Muscle layer of duodenum (tissue), 2 donors: ENCODE measurements around the gene CTSA.
"Not testable (repeated sequence)": the region's sequence is repeated elsewhere in the genome, so short reads cannot be mapped to it uniquely, and the experiment has no call there.

ENCODE experiments used
- H3K27ac ChIP-seq: one replicate; pipeline ENCODE4 v1.7.0; 2013; ENCODE audit warnings: mild to moderate bottlenecking, low read length
- H3K27me3 ChIP-seq: one replicate; pipeline ENCODE4 v1.7.0; 2013; ENCODE audit warnings: low read depth, mild to moderate bottlenecking, control low read depth, low read length
- H3K36me3 ChIP-seq, 2 donors: one replicate each; pipeline ENCODE4 v1.7.0; 2013; ENCODE audit warnings: low read length in 2 of 2, control low read depth in 1 of 2, mild to moderate bottlenecking in 1 of 2; ENCODE audit not compliant: insufficient read depth in 2 of 2, control insufficient read depth in 1 of 2
- H3K4me1 ChIP-seq, 2 donors: one replicate each; pipeline ENCODE4 v1.7.0; 2013; ENCODE audit warnings: low read length in 2 of 2, mild to moderate bottlenecking in 2 of 2, control low read depth in 1 of 2, moderate library complexity in 1 of 2; ENCODE audit not compliant: insufficient read depth in 2 of 2, control insufficient read depth in 1 of 2
- H3K4me3 ChIP-seq, 2 donors: one replicate each; pipeline ENCODE4 v1.7.0; 2013; ENCODE audit warnings: low read length in 2 of 2, low read depth in 1 of 2, mild to moderate bottlenecking in 1 of 2
- H3K9me3 ChIP-seq, 2 donors: one replicate each; pipeline ENCODE4 v1.7.0; 2013; ENCODE audit warnings: low read length in 2 of 2, control low read depth in 1 of 2, mild to moderate bottlenecking in 1 of 2; ENCODE audit not compliant: control insufficient read depth in 1 of 2
- donor health status: healthy.

The CTSA gene

DNA sequence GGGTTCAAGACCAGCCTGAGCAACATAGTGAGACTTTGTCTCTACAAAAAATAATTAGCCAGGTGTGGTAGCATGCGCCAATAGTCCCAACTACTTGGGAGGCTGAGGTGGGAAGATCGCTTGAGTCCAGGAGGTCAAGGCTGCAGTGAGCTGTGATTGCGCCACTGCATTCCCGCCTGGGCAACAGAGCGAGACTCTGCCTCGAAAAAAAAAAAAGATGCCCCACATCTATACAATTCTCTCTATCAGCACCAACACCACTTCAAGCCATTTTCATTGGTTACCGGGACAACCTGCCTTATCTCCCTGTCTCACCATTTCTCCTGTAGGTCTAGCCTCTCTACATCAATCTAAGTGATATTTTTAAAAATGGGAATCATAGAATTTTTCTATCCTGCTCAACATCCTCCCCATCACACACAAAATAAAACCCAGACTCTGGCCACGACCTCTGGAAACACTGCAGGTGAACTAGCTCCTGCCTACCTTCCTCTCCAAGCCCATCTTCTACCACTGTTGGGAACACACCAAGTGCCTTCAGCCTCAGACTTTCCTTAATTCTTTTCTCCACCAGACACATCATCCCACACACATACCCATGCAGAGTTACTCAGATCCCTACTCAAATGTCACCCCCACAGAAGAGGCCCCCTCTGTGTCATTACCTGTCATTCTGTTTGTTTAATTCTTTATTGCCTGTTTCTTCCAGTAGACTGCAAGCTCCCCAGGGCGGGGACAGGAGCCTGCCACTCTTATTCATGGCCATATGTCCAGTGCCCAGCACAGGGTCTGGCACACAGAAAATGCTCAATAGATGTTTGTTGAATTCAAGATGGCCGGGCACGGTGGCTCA is 30.4 kb downstream of the CTSA start:
- Histone ChIP-seq H3K4me1 (peaks cover 5 to 23% of the 10 kb centered on the region in 2 donors), H3K27ac (no peak overlapping the region), H3K4me3 (no peak overlapping the region), H3K36me3 (no peaks in the 10 kb centered on the region), H3K9me3 (no peaks in the 10 kb centered on the region), H3K27me3 (no peaks in the 10 kb centered on the region)

GRCh38 chr20:45924391-45925261 is 33.5 kb downstream of the CTSA start:
- Histone ChIP-seq H3K4me1 (peaks cover 2 to 11% of the 10 kb centered on the region in 2 donors), H3K4me3 (no peak overlapping the region), H3K27ac (peak overlapping the region; percentile 19), H3K9me3 (no peaks in the 10 kb centered on the region), H3K27me3 (no peaks in the 10 kb centered on the region), H3K36me3 (no peaks in the 10 kb centered on the region)

DNA sequence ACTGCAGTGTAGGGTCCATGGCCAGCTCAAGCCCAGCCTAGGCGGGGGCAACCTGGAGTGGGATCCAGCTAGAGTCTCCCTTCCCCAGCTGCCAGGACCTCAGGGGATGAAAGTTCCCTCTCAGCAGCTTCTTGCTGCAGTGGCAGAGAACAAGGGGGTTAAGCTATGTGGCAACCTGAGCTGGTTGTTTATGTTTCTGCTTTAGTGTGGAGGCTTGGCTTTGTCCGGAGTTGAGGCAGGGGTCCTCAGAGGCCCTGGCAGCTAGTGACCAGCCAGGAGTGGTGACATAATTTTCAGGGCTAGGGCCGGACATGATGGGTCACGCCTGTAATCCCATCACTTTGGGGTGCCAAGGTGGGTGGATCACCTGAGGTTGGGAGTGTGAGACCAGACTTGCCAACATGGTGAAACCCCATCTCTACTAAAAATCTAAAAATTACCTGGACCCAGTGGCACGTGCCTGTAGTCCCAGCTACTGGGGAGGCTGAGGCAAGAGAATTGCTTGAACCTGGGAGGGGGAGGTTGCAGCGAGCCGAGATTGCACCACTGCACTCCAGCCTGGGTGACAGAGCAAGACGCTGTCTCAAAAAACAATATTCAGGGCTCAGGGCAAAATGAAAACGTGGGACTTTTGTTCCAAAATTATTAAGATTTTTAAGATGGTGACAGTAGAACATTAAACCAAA is 34.8 kb downstream of the CTSA start:
- no peak overlapping the region for H3K27ac ChIP-seq

DNA sequence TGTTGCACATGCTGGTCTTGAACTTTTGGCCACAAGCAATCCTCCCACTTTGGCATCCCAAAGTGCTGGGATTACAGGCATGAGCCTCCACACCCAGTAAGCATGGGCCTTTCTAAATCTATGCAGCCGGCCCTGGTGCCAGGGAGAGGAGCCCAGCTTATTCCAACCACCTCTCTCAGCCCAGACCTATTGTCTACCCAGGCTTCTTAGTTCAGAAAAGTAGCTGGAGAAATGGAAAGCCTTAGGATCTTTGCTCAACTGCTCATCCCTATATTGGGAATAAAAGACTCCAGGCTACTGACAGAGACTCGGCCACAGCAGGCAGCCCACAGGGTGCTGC is 35.6 kb downstream of the CTSA start:
- Histone ChIP-seq H3K4me1 (peaks cover 0 to 4% of the 10 kb centered on the region in 2 donors), H3K9me3 (no peaks in the 10 kb centered on the region), H3K27me3 (no peaks in the 10 kb centered on the region), H3K4me3 (no peak overlapping the region), H3K27ac (no peak overlapping the region), H3K36me3 (no peaks in the 10 kb centered on the region)

More for the DNA sequence above, 34.8 kb downstream of the CTSA start:
- peaks cover 0 to 4% of the 10 kb centered on the region in 2 donors for H3K4me1 ChIP-seq
- no peaks in the 10 kb centered on the region for H3K36me3 ChIP-seq
- H3K27me3 ChIP-seq = no peaks in the 10 kb centered on the region
- no peaks in the 10 kb centered on the region for H3K9me3 ChIP-seq
- H3K4me3 ChIP-seq = no peak overlapping the region

DNA sequence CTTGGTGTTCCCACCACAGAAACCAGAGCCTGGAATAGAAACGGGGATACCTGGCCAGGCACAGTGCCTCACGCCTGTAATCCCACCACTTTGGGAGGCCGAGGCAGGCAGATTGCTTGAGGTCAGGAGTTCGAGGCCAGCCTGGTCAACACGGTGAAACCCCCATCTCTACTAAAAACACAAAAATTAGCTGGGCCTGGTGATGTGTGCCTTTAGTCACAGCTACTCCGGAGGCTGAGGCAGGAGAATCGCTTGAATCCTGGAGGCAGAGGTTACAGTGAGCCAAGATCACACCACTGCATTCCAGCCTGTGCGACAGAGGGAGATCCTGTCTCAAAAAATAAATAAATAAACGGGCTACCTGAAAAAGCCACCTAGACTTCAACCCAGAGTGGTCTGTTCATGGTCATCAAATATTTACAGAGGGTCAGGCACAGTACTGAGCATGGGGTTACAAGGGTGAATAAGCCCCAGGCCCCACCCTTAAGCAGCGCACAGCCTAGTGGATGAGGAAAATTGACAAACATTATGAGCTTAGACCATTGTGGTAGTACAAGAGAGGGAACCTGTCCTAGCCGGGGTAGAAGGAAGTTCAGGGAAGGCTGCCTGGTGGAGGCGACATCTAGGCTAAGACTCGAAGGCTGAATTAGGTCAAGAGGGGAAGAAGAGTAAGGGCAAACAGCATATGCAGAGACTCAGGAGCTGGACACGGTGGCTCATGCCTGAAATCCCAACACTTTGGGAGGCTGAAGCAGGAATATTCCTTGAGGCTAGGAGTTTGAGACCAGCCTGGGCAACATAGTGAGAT is 36.1 kb downstream of the CTSA start:
- peaks cover 0 to 4% of the 10 kb centered on the region in 2 donors for H3K4me1 ChIP-seq
- no peaks in the 10 kb centered on the region for H3K9me3 ChIP-seq
- H3K27me3 ChIP-seq = no peaks in the 10 kb centered on the region
- H3K27ac ChIP-seq = no peak overlapping the region
- H3K4me3 ChIP-seq = no peak overlapping the region
- no peaks in the 10 kb centered on the region for H3K36me3 ChIP-seq

DNA sequence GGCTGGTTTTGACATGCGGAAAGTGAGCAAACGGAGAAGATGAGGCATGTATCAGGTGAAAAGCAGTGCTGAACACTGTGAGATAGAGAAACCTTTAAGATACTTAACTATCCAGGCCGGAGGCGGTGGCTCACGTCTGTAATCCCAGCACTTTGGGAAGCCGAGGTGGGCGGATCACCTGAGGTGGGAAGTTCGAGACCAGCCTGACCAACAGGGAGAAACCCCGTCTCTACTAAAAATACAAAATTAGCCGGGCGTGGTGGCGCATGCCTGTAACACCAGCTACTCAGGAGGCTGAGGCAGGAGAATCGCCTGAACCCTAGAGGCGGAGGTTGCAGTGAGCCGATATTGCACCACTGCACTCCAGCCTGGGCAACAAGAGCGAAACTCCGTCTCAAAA is 40.5 kb downstream of the CTSA start:
- H3K9me3 ChIP-seq, H3K27ac ChIP-seq, H3K4me3 ChIP-seq, H3K27me3 ChIP-seq: not testable (repeated sequence)
- H3K36me3 ChIP-seq = peaks cover 0 to 10% of the 10 kb centered on the region in 2 donors
- H3K4me1 ChIP-seq = peaks cover 0 to 22% of the 10 kb centered on the region in 2 donors

- Histone ChIP-seq H3K4me3 (peak overlapping the region; percentile 87 to 96), H3K4me1 (peaks cover 0 to 30% of the 10 kb centered on the region in 2 donors), H3K27ac (peak overlapping the region; percentile 95), H3K36me3 (peaks cover 12 to 24% of the 10 kb centered on the region in 2 donors), H3K9me3 (no peaks in the 10 kb centered on the region), H3K27me3 (no peaks in the 10 kb centered on the region)
Measured at GRCh38 chr20:45933266-45934045, 42.3 kb downstream of the CTSA start.

DNA sequence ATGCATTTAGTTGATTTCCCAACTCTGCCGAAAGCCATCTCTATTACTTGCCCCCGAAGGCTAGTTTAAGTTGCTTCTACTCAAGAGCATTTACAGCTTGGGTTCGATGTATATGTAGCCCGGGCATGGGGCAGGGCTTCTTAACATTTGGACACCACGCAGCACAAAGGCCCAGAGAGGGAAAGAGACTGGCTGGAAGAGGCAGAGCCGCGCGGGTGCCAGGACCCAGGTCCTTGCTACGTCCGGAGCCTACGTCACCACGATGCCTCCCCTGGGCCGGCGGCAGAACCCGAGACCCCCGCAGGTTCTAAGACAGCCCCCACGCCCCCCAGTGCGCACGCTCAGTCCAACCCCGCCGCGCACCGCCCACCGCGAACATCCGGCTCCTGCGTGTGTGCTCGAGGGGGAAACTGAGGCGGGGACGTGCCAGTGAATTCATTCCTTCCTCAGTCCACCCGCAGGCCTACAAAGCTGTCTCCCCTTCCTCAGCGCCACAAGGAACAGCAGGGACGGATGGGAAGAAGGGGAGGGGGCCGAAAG is 43.0 kb downstream of the CTSA start:
- Histone ChIP-seq H3K27ac (peak overlapping the region; percentile 95), H3K36me3 (peaks cover 19 to 31% of the 10 kb centered on the region in 2 donors), H3K9me3 (no peaks in the 10 kb centered on the region)

GRCh38 chr20:45934586-45935415 is 43.7 kb downstream of the CTSA start, which contains the start of gene PCIF1:
TSS of gene PCIF1 (plus strand) at chr20:45934683. CDS start at chr20:45939000, 4,317 bp downstream.
- peak within 1 kb of the TSS; percentile 87 to 96 for H3K4me3 ChIP-seq
- H3K4me1 ChIP-seq = peaks cover 0 to 30% of the 10 kb centered on the region in 2 donors
- H3K27ac ChIP-seq = peak within 1 kb of the TSS; percentile 95
- no peaks in the 10 kb centered on the region for H3K9me3 ChIP-seq
- H3K27me3 ChIP-seq = no peaks in the 10 kb centered on the region
- H3K36me3 ChIP-seq = peaks cover 26 to 38% of the 10 kb centered on the region in 2 donors

More for the DNA sequence above, 43.0 kb downstream of the CTSA start:
- Histone ChIP-seq H3K4me1 (peaks cover 0 to 30% of the 10 kb centered on the region in 2 donors), H3K27me3 (no peaks in the 10 kb centered on the region), H3K4me3 (peak overlapping the region; percentile 87 to 96)
